Measurements from ENCODE around the gene ACKR2. TPM values are rescaled to one million over a fixed set of nuclear protein-coding genes. Genes with fewer than 3 reads are reported as not detected.
A peak's percentile ranks its signal among the peaks of the same experiment; 100 is the strongest.

The ACKR2 gene, protein sequence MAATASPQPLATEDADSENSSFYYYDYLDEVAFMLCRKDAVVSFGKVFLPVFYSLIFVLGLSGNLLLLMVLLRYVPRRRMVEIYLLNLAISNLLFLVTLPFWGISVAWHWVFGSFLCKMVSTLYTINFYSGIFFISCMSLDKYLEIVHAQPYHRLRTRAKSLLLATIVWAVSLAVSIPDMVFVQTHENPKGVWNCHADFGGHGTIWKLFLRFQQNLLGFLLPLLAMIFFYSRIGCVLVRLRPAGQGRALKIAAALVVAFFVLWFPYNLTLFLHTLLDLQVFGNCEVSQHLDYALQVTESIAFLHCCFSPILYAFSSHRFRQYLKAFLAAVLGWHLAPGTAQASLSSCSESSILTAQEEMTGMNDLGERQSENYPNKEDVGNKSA
- total RNA-seq = 1 to 10 TPM in 8 of 10 donors, under 1 TPM in 2; 0.93 to 2.1 (median 1.2) TPM
- polyA plus RNA-seq = under 1 TPM; 0.15 to 0.25 TPM
- long read RNA-seq, donor 1 = 0 reads
- long read RNA-seq, donor 2 = 0 reads
- long read RNA-seq, donor 3, partial matches to known transcripts = 0 of 1 reads
- long read RNA-seq, donor 3, other reads (novel, unspliced or antisense) = 1 of 1 reads

DNA sequence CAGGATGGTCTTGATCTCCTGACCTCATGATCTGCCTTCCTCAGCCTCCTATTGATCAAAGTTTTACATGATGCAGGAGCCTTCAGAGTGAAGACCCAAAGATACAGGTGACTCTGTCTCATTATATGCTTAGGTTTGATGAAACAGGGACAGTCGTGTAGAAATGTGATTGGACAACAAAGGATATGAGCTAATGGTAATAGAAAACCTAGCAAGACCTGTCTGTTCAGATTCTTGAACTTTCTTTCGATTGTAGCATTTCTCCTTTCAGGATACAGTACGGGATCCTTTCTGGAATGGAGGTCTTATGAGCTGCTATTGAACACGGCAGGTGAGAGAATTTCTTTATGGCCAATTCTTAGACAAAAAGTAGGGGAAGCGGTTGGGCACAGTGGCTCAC, at the start of gene ACKR2:
Gene ACKR2 (plus strand): TSS at position 244 of the 400 bp plus-strand sequence. CDS start 55,058 bp downstream, outside the sequence.
- no peak for DNase-seq
- Histone ChIP-seq H3K4me3 (no peak within 1 kb of the TSS), H3K9me3 (no peaks in the 10 kb centered on the region), H3K4me1 (peaks cover 0 to 19% (median 6%) of the 10 kb centered on the region in 9 donors), H3K36me3 (no peaks in the 10 kb centered on the region), H3K27ac (no peak within 1 kb of the TSS), H3K27me3 (peaks cover 0 to 8% (median 0%) of the 10 kb centered on the region in 7 donors)
- TF ChIP-seq, protein P1, sequence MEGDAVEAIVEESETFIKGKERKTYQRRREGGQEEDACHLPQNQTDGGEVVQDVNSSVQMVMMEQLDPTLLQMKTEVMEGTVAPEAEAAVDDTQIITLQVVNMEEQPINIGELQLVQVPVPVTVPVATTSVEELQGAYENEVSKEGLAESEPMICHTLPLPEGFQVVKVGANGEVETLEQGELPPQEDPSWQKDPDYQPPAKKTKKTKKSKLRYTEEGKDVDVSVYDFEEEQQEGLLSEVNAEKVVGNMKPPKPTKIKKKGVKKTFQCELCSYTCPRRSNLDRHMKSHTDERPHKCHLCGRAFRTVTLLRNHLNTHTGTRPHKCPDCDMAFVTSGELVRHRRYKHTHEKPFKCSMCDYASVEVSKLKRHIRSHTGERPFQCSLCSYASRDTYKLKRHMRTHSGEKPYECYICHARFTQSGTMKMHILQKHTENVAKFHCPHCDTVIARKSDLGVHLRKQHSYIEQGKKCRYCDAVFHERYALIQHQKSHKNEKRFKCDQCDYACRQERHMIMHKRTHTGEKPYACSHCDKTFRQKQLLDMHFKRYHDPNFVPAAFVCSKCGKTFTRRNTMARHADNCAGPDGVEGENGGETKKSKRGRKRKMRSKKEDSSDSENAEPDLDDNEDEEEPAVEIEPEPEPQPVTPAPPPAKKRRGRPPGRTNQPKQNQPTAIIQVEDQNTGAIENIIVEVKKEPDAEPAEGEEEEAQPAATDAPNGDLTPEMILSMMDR (IDR thresholded peaks at IDR 0.05) = no peak
- intact Hi-C loops (cut with DNase I) = no loop called here
- ATAC-seq = no peak
- 91 to 94% methylated on average over 5 of the region's 5 CpGs for WGBS, 2 donors

DNA sequence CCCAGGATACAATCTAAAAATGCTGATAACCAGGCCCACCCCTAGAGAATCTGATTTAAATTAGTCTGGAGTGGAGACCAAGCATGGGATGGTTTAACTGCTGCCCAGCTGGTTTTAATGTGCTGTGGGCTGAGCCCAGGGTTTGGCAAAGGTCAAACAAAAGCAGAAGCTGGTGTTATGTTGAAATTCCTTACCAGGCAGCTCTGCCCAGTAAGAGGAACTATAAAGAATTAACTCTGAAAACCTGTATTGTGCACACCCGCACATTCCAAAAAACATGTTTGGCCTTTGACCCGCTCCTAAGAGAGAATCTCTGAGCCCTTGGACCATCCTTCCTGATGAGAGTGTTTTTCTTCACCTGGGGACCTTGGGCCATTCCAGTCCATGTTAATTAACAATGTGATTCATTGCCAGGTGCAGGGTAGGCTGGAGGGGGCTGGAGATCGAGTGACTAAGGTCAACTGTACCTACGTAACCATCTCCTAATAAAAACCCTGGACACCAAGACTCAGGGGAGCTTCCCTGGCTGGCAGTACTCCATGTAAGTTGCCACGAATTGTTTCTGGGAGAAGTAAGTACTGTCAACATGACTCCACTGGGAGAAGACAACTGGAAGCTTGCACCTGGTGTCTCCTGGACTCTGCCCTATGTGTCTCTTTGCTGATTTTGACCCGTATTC, 47.1 kb upstream of the ACKR2 start:
- TF ChIP-seq, protein P1 (IDR thresholded peaks at IDR 0.05) = no peak
- Histone ChIP-seq H3K27me3 (no peaks in the 10 kb centered on the region), H3K9me3 (no peaks in the 10 kb centered on the region), H3K27ac (peak overlapping the region in 1 of 10 donors; percentile 83), H3K36me3 (no peaks in the 10 kb centered on the region), H3K4me1 (peaks cover 0 to 58% (median 0%) of the 10 kb centered on the region in 9 donors), H3K4me3 (no peak overlapping the region)
- 87 to 88% methylated on average over 6 of the region's 6 CpGs for WGBS, 2 donors
- no peak for DNase-seq
- intact Hi-C loops (cut with DNase I) = no loop called here
- ATAC-seq = peak in 6 of 8 donors; percentile 44 to 77 (median 66)

DNA sequence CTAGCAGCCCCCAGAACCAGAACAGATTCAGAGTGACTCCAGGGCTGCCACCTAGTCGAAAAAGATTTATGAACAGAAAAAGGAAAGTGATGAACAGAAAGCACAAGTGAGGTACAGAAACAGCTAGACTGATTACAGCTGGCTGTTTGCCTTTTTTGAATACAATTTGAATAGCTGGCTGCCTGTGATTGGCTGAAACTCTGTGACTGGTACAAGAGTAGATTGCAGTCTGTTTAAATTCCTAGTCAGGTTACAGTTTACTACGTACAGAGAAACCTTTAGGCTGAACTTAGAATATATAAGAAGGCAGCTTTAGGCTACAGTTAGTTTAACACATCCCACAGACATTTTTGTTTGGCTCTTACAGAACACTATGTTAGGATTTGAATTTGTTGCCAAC, 46.2 kb upstream of the ACKR2 start:
- DNase-seq = no peak
- intact Hi-C loops (cut with DNase I) = no loop called here
- 52 to 63% methylated on average over 2 of the region's 2 CpGs for WGBS, 2 donors
- Histone ChIP-seq H3K27me3 (no peaks in the 10 kb centered on the region), H3K36me3 (no peaks in the 10 kb centered on the region), H3K4me3 (no peak overlapping the region), H3K27ac (peak overlapping the region in 1 of 10 donors; percentile 83), H3K4me1 (peaks cover 0 to 58% (median 0%) of the 10 kb centered on the region in 9 donors), H3K9me3 (no peaks in the 10 kb centered on the region)
- TF ChIP-seq, protein P1 (IDR thresholded peaks at IDR 0.05) = no peak
- ATAC-seq = no peak

DNA sequence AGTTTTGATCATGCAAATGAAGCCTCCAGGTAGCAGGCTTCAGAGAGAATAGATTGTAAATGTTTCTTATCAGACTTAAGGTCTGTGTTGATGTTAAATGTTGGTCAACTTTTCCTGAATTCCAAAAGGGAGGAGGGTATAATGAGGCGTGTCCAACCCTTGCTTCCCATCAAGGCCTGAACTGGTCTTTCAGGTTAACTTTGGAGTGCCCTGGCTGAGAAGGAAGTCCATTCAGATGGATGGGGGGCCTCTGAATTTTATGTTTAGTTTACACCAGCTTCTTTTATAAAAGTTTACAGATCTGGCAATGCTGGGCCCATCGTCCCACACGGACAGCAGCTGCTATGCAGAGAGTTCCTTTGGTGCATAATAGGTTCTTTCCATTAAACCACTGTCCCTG, 45.1 kb upstream of the ACKR2 start:
- Histone ChIP-seq H3K4me3 (no peak overlapping the region), H3K4me1 (peaks cover 0 to 58% (median 0%) of the 10 kb centered on the region in 9 donors), H3K9me3 (no peaks in the 10 kb centered on the region), H3K27me3 (no peaks in the 10 kb centered on the region), H3K27ac (peak overlapping the region in 1 of 10 donors; percentile 22), H3K36me3 (no peaks in the 10 kb centered on the region)
- WGBS, 2 donors = 94 to 97% methylated on average over 3 of the region's 3 CpGs
- TF ChIP-seq, protein P1 (IDR thresholded peaks at IDR 0.05) = no peak
- ATAC-seq (no peak), DNase-seq (no peak)
- intact Hi-C loops (cut with DNase I) = no loop called here
